ENCODE data around the gene GSC. TPM values are rescaled to one million over a fixed set of nuclear protein-coding genes. Genes with fewer than 3 reads are reported as not detected.

The GSC gene
- total and polyA plus RNA-seq, 12 donors, result 0.06 to 0.54 (median 0.31) TPM; not detected in 5

- TF ChIP-seq CTCF (IDR thresholded peaks at IDR 0.05), result no peak
- intact Hi-C loops (cut with DNase I), result no loop called here
- peaks cover 0 to 26% (median 8%) of the 10 kb centered on the region in 7 donors for H3K27me3 ChIP-seq
- DNase-seq (no peak), ATAC-seq (no peak)
- no peak overlapping the region for H3K4me3 ChIP-seq
- no peaks in the 10 kb centered on the region for H3K4me1 ChIP-seq
- H3K9me3 ChIP-seq, result no peaks in the 10 kb centered on the region
- WGBS, 2 donors, result 57 to 67% methylated on average over 4 of the region's 4 CpGs
- no peak overlapping the region for H3K27ac ChIP-seq
- H3K36me3 ChIP-seq, result no peaks in the 10 kb centered on the region
These were observed 47.5 kb downstream of the GSC start for GRCh38 chr14:94722397-94722796.

Other genes starting within 250 kb of the GSC start
- not detected for gene SERPINA4, start 208.7 kb downstream of the GSC start, total RNA-seq
- gene SERPINA4, start 208.7 kb downstream of the GSC start, polyA plus RNA-seq, result not detected
- 1 to 10 TPM in 5 of 10 donors, under 1 TPM in 5; 0.28 to 3.9 (median 0.98) TPM for gene SERPINA5, start 188.7 kb downstream of the GSC start, total RNA-seq
- 1 to 10 TPM; 2.0 to 4.9 TPM for gene SERPINA5, start 188.7 kb downstream of the GSC start, polyA plus RNA-seq
- gene SERPINA3, start 157.7 kb downstream of the GSC start, total RNA-seq, result 100 to 1,000 TPM in 1 of 10 donors, 10 to 100 TPM in 3, 1 to 10 TPM in 6; 1.0 to 163 (median 6.3) TPM
- gene SERPINA3, start 157.7 kb downstream of the GSC start, polyA plus RNA-seq, result 100 to 1,000 TPM in 1 of 2 donors, 10 to 100 TPM in 1; 28.2 to 408 TPM